Measurements from ENCODE around the gene CATSPER3. TPM values are rescaled to one million over a fixed set of nuclear protein-coding genes. Genes with fewer than 3 reads are reported as not detected.

Gene CATSPER3
- under 0.01 and 0.17 TPM in 2 replicates for total RNA-seq

DNA sequence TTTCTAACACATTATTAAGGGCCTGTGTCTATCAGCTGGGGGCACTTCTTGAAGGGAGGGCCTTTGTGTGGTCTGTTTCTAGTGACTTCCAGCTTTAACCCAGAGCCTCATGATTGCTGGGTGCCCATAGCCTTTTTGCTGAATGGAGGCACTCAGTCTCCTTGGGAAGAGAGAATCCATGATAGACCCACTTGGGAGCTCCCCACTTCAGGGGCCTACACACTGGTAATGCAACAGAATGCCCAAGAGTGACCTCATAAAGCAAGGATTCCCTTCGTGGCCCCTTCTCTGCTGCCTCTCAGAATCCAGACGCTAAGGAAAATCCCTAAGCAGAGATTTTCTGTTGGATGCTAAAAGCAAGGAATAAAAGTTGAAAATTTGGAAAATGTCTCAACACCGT is at the start of gene CATSPER3:
Gene CATSPER3, plus strand, starts transcription at position 301 of the 400 bp plus-strand sequence. Its CDS starts 85 bp downstream, at position 386.

DNA sequence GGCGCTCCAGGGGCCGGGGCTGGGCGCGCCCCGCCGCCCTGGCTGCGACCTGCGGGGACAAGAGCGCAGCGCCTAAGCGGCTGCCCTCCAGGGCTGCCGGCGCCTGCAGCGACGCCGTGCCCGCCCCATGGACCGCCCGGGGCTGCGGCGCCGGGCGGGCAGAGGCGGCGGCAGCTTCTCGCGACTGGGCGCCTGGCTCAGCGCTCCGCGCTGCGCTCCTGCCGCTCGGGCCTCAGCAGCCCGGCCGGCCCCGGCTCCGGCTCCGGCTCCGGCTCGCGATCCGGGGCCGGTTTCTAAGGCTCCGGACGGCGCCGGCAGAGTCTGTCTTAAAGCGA is 66.2 kb downstream of the CATSPER3 start, which contains the start of gene PITX1:
Gene PITX1, minus strand, starts transcription at position 328 of the 335 bp plus-strand sequence. CDS start 347 bp downstream, outside the sequence.

Other genes starting within 250 kb of the CATSPER3 start
- 32.8 and 43.2 TPM in 2 replicates for gene CAMLG, start 229.4 kb upstream of the CATSPER3 start, total RNA-seq
- 13.8 and 18.8 TPM in 2 replicates for gene DDX46, start 209.1 kb upstream of the CATSPER3 start, total RNA-seq
- gene C5orf24, start 121.9 kb upstream of the CATSPER3 start, total RNA-seq: 52.7 and 54.7 TPM in 2 replicates
- 60.5 and 97.9 TPM in 2 replicates for gene TXNDC15, start 93.5 kb upstream of the CATSPER3 start, total RNA-seq
- gene PCBD2, start 62.8 kb upstream of the CATSPER3 start, total RNA-seq: 4.6 and 4.8 TPM in 2 replicates
- 0.22 TPM in 1 of 2 replicates, not detected in the other for gene PITX1, start 66.3 kb downstream of the CATSPER3 start, total RNA-seq

All from dermis lymphatic vessel endothelial cell (primary cell).